Choroid plexus epithelial cell (primary cell): ENCODE data around the gene GASK1A.
"Not testable (repeated sequence)": the region's sequence is repeated elsewhere in the genome, so short reads cannot be mapped to it uniquely, and the experiment has no call there.

Experiments
- DNase-seq: peaks from one replicate; pipeline ENCODE4 v3.0.0-alpha.2; 2010; ENCODE audit warnings: low read depth
- H3K4me3 ChIP-seq: 2 replicates; pipeline ENCODE4 v1.5.1; 2011; ENCODE audit warnings: low read depth, mild to moderate bottlenecking, control low read depth, low read length, moderate library complexity
- CTCF ChIP-seq: conservative IDR thresholded peaks from 2 replicates; pipeline ENCODE4 v1.5.1; 2011; ENCODE audit warnings: low read depth, mild to moderate bottlenecking, control low read depth, inconsistent platforms, low read length, moderate library complexity

GASK1A gene

GRCh38 chr3:43043071-43043766 is 64.1 kb downstream of the GASK1A start:
- no peak overlapping the region for H3K4me3 ChIP-seq
- TF ChIP-seq CTCF, result no peak
- DNase-seq, result no peak

GRCh38 chr3:43043793-43044192 is 64.7 kb downstream of the GASK1A start:
- no peak for DNase-seq
- no peak overlapping the region for H3K4me3 ChIP-seq
- no peak for TF ChIP-seq CTCF

GRCh38 chr3:43045079-43045478 is 66.0 kb downstream of the GASK1A start:
- DNase-seq, H3K4me3 ChIP-seq: not testable (repeated sequence)

GRCh38 chr3:43046583-43046982 is 67.5 kb downstream of the GASK1A start:
- TF ChIP-seq CTCF, result no peak
- no peak for DNase-seq

GRCh38 chr3:43048470-43048869 is 69.4 kb downstream of the GASK1A start:
- no peak for TF ChIP-seq CTCF
- no peak for DNase-seq
- H3K4me3 ChIP-seq, result no peak overlapping the region

More at GRCh38 chr3:43046583-43046982, 67.5 kb downstream of the GASK1A start:
- H3K4me3 ChIP-seq, result no peak overlapping the region

GRCh38 chr3:43053291-43053690 is 74.2 kb downstream of the GASK1A start:
- DNase-seq, result no peak
- TF ChIP-seq CTCF, result no peak
- no peak overlapping the region for H3K4me3 ChIP-seq

- DNase-seq, result no peak
- H3K4me3 ChIP-seq, result no peak overlapping the region
- no peak for TF ChIP-seq CTCF
These were observed 75.6 kb downstream of the GASK1A start for GRCh38 chr3:43054754-43055153.
